HL-60 (cell line): ENCODE measurements around the gene GMDS.

Experiments used
- CTCF ChIP-seq: IDR thresholded peaks from one replicate; pipeline ENCODE4 v1.5.1; 2011; ENCODE audit warnings: low read length, control low read depth, inconsistent platforms; ENCODE audit not compliant: insufficient read depth
- SPI1 ChIP-seq: IDR thresholded peaks from 2 replicates; pipeline ENCODE4 v1.6.1; 2012; ENCODE audit warnings: low read depth, mild to moderate bottlenecking, borderline replicate concordance

GRCh38 chr6:2187826-2188225, 57.6 kb downstream of the GMDS start:
- TF ChIP-seq CTCF: no peak
- TF ChIP-seq SPI1: no peak
